ENCODE data around the gene CD300H. TPM values are rescaled to one million over a fixed set of nuclear protein-coding genes. Genes with fewer than 3 reads are reported as not detected.

The CD300H gene
- total RNA-seq, 3 donors from 2014 or later: 1.5 TPM; not detected in 2

- TF ChIP-seq POLR2AphosphoS5 (IDR thresholded peaks at IDR 0.05): no peak
- no peak for TF ChIP-seq POLR2A (IDR thresholded peaks at IDR 0.05)
- TF ChIP-seq, protein P1, sequence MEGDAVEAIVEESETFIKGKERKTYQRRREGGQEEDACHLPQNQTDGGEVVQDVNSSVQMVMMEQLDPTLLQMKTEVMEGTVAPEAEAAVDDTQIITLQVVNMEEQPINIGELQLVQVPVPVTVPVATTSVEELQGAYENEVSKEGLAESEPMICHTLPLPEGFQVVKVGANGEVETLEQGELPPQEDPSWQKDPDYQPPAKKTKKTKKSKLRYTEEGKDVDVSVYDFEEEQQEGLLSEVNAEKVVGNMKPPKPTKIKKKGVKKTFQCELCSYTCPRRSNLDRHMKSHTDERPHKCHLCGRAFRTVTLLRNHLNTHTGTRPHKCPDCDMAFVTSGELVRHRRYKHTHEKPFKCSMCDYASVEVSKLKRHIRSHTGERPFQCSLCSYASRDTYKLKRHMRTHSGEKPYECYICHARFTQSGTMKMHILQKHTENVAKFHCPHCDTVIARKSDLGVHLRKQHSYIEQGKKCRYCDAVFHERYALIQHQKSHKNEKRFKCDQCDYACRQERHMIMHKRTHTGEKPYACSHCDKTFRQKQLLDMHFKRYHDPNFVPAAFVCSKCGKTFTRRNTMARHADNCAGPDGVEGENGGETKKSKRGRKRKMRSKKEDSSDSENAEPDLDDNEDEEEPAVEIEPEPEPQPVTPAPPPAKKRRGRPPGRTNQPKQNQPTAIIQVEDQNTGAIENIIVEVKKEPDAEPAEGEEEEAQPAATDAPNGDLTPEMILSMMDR (IDR thresholded peaks at IDR 0.05): no peak
- no peak for DNase-seq (ENCODE audit: low spot score in 2 of 2)
- Histone ChIP-seq H3K4me1 (no peaks in the 10 kb centered on the region), H3K27ac (no peak overlapping the region), H3K27me3 (peaks cover 0 to 39% of the 10 kb centered on the region in 2 donors), H3K4me3 (no peak overlapping the region), H3K36me3 (no peaks in the 10 kb centered on the region), H3K9me3 (no peaks in the 10 kb centered on the region)
- intact Hi-C loops (cut with DNase I; ENCODE audit: low total_unique reads): no loop called here
Measured at GRCh38 chr17:74597069-74597790, 29.9 kb upstream of the CD300H start.

DNA sequence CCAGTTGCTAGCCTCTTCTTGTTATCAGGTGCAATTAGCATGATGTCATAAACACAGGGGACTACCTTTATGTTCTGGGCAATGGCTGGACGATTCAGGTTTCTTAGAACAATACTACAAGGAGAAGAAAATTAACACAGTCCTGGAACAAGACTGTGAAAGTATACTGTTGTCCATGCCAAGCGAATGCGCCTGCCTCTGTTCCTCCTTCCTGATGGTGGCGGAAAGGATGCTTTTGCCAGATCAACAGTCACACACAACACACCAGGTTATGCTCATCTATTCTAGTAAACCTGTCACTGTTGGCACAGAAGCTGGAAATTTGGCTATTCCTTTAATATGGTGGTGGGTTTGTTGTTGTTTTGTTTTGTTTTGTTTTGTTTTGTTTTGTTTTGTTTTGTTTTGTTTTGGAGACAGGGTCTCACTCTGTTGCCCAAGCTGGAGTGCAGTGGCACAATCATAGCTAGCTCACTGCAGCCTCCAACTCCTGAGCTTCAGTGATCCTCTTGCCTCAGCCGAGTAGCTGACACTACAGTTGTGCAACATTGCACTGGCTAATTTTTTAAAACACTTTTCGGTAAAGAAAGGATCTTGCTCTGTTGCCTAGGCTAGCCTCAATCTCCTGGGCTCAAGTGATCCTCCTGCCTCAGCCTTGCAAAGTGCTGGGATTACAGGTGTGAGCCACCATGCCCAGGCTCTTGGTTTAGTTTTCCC, 27.9 kb upstream of the CD300H start:
- intact Hi-C loops (cut with DNase I; ENCODE audit: low total_unique reads): no loop called here

GRCh38 chr17:74592087-74592990, 25.0 kb upstream of the CD300H start, which contains the start of gene CD300LD:
TSS of gene CD300LD (minus strand) at chr17:74592283. CDS start at chr17:74592202, 81 bp downstream.
- TF ChIP-seq, protein P1 (IDR thresholded peaks at IDR 0.05): no peak
- TF ChIP-seq POLR2A (IDR thresholded peaks at IDR 0.05) (no peak), POLR2AphosphoS5 (IDR thresholded peaks at IDR 0.05) (no peak)
- no peak for DNase-seq (ENCODE audit: low spot score in 2 of 2)
- intact Hi-C loops (cut with DNase I; ENCODE audit: low total_unique reads): no loop called here
- Histone ChIP-seq H3K4me1 (no peaks in the 10 kb centered on the region), H3K27ac (no peak within 1 kb of the TSS), H3K27me3 (peaks cover 0 to 24% of the 10 kb centered on the region in 2 donors), H3K36me3 (no peaks in the 10 kb centered on the region), H3K4me3 (no peak within 1 kb of the TSS), H3K9me3 (no peaks in the 10 kb centered on the region)

More for the DNA sequence above, 27.9 kb upstream of the CD300H start:
- no peaks in the 10 kb centered on the region for H3K9me3 ChIP-seq
- TF ChIP-seq, protein P1 (IDR thresholded peaks at IDR 0.05): no peak
- TF ChIP-seq POLR2A (IDR thresholded peaks at IDR 0.05) (no peak), POLR2AphosphoS5 (IDR thresholded peaks at IDR 0.05) (no peak)
- no peak overlapping the region for H3K4me3 ChIP-seq
- H3K36me3 ChIP-seq: no peaks in the 10 kb centered on the region
- H3K27ac ChIP-seq: no peak overlapping the region
- DNase-seq (ENCODE audit: low spot score in 2 of 2): no peak
- H3K4me1 ChIP-seq: no peaks in the 10 kb centered on the region
- H3K27me3 ChIP-seq: peaks cover 0 to 34% of the 10 kb centered on the region in 2 donors

GRCh38 chr17:74591503-74591902, 24.2 kb upstream of the CD300H start:
- no peaks in the 10 kb centered on the region for H3K36me3 ChIP-seq
- H3K4me3 ChIP-seq: no peak overlapping the region
- peaks cover 0 to 20% of the 10 kb centered on the region in 2 donors for H3K27me3 ChIP-seq
- no peak overlapping the region for H3K27ac ChIP-seq
- H3K9me3 ChIP-seq: no peaks in the 10 kb centered on the region
- no peak for TF ChIP-seq POLR2A (IDR thresholded peaks at IDR 0.05)
- TF ChIP-seq POLR2AphosphoS5 (IDR thresholded peaks at IDR 0.05): no peak
- TF ChIP-seq, protein P1 (IDR thresholded peaks at IDR 0.05): no peak
- intact Hi-C loops (cut with DNase I; ENCODE audit: low total_unique reads): no loop called here
- DNase-seq (ENCODE audit: low spot score in 2 of 2): no peak
- H3K4me1 ChIP-seq: no peaks in the 10 kb centered on the region

Measured in breast epithelium (tissue), 4 donors.